K562 (cell line): ENCODE measurements around the gene VEZF1. TPM values are rescaled to one million over a fixed set of nuclear protein-coding genes. Genes with fewer than 3 reads are reported as not detected.

Experiments used
- ATAC-seq: fragments of 200-7000 bp; cut with Tn5 transposase; 3 replicates; pipeline ENCODE4 v1.9.1; 2020; ENCODE audit warnings: moderate library complexity
- BruUV-seq: library from RNA; stranded (reverse); fragments of 400-500 nt; replicated peaks from 2 replicates; lab custom pipeline; 2021; lab: Mats Ljungman, UMichigan
- CTCF ChIA-PET: fragments of 300-600 bp; formaldehyde crosslinking; extraction: SDS; loops from one replicate; lab custom pipeline; 2021; ENCODE audit warnings: low intra/inter-chr PET ratio; lab: Yijun Ruan, JAX
- POLR2A ChIA-PET: fragments of 300-600, 350-650 bp; sonication (Branson Sonifier 250); formaldehyde crosslinking; extraction: SDS; loops from one replicate; lab custom pipeline; 2021; ENCODE audit warnings: antibody characterized with exemption, inconsistent platforms; lab: Yijun Ruan, JAX
- DNase-seq, 4 experiments: peaks; one replicate each; pipeline versions ENCODE4 v3.0.0 to v3.0.0-alpha.2; 2011 to 2018; ENCODE audit warnings: low spot score in 3 of 4, mixed read lengths in 3 of 4; ENCODE audit errors: extremely low read depth in 1 of 4
- FAIRE-seq: peaks from 2 replicates; lab custom pipeline; 2011; peaks lifted over from hg19 to GRCh38; lab: Jason Lieb, UNC
- H2AFZ ChIP-seq: 2 replicates; pipeline ENCODE4 v1.6.0; 2011; ENCODE audit warnings: low read depth, low read length, control low read depth, inconsistent platforms
- H3K27ac ChIP-seq: fragments of 200-600 bp; 3 replicates; pipeline ENCODE4 v1.8.0; 2011; ENCODE audit warnings: low read depth, mild to moderate bottlenecking, control low read depth, inconsistent platforms, low read length, moderate library complexity, mixed read lengths; ENCODE audit errors: extremely low read depth
- H3K27me3 ChIP-seq, 2 experiments: fragments of 300-600 bp in 1 of 2; 2 replicates in 1 of 2; 3 replicates in 1 of 2; pipeline versions ENCODE4 v1.6.0 to v1.8.0; 2011; ENCODE audit warnings: inconsistent platforms in 2 of 2, low read length in 2 of 2, mild to moderate bottlenecking in 1 of 2, mixed read lengths in 1 of 2, moderate library complexity in 1 of 2; ENCODE audit not compliant: control insufficient read depth in 2 of 2, insufficient read depth in 2 of 2
- H3K36me3 ChIP-seq: fragments of 300-600 bp; 3 replicates; pipeline ENCODE4 v1.8.0; 2011; ENCODE audit warnings: mild to moderate bottlenecking, low read length, inconsistent platforms; ENCODE audit not compliant: control insufficient read depth, insufficient read depth
- H3K4me1 ChIP-seq, 2 experiments: fragments of 200-600 bp in 1 of 2; replicated peaks in 1 of 2; 2 replicates in 1 of 2; 3 replicates in 1 of 2; pipeline versions ENCODE4 v1.5.1 to v1.8.0; 2011; ENCODE audit warnings: inconsistent platforms in 2 of 2, low read length in 2 of 2, mild to moderate bottlenecking in 1 of 2, mixed read lengths in 1 of 2, moderate library complexity in 1 of 2; ENCODE audit not compliant: control insufficient read depth in 2 of 2, insufficient read depth in 2 of 2
- H3K4me2 ChIP-seq: 2 replicates; pipeline ENCODE4 v1.6.1; 2011; ENCODE audit warnings: low read length, control low read depth, inconsistent platforms, mixed read lengths; ENCODE audit not compliant: insufficient read depth
- H3K4me3 ChIP-seq: fragments of 200-600 bp; sonication (generic), shearing (Covaris generic); 2 replicates; pipeline ENCODE4 v1.5.1; 2016; ENCODE audit warnings: control low read depth, inconsistent platforms
- H3K79me2 ChIP-seq: fragments of 200-600 bp; 3 replicates; pipeline ENCODE4 v1.8.0; 2011; ENCODE audit warnings: low read length, inconsistent platforms; ENCODE audit not compliant: control insufficient read depth, insufficient read depth
- H3K9ac ChIP-seq, 2 experiments: 2 replicates each; pipeline versions ENCODE4 v1.6.0 to v1.6.1; 2011; ENCODE audit warnings: low read depth in 2 of 2, low read length in 2 of 2, control low read depth in 1 of 2, inconsistent platforms in 1 of 2, mild to moderate bottlenecking in 1 of 2, mixed read lengths in 1 of 2; ENCODE audit not compliant: insufficient read depth in 1 of 2
- H3K9me1 ChIP-seq: one replicate; pipeline ENCODE4 v1.6.0; 2011; ENCODE audit warnings: inconsistent platforms, mild to moderate bottlenecking, low read length, moderate library complexity; ENCODE audit not compliant: control insufficient read depth, insufficient read depth
- H3K9me3 ChIP-seq: replicated peaks from 2 replicates; pipeline ENCODE4 v1.5.1; 2011; ENCODE audit warnings: low read depth, low read length, inconsistent platforms; ENCODE audit not compliant: control insufficient read depth, insufficient read depth
- H4K20me1 ChIP-seq: replicated peaks from 2 replicates; pipeline ENCODE4 v1.6.1; 2011; ENCODE audit warnings: low read length, inconsistent platforms, mixed read lengths; ENCODE audit not compliant: control insufficient read depth, insufficient read depth
- ARID3A ChIP-seq: IDR thresholded peaks from 2 replicates; pipeline ENCODE4 v1.6.1; 2012; ENCODE audit warnings: low read depth, low read length, improper control_type of control experiment, borderline replicate concordance
- CBX5 ChIP-seq: IDR thresholded peaks from 2 replicates; pipeline ENCODE4 v1.6.1; 2014; ENCODE audit warnings: low read depth, borderline replicate concordance
- CEBPB ChIP-seq: fragments of 450-650 bp; IDR thresholded peaks from 2 replicates; pipeline ENCODE4 v1.6.1; 2016; ENCODE audit warnings: missing genetic modification characterization, missing compliant biosample characterization
- CHAMP1 ChIP-seq: fragments of 450-650 bp; IDR thresholded peaks from 2 replicates; pipeline ENCODE4 v1.6.1; 2016; ENCODE audit warnings: mild to moderate bottlenecking
- ETV6 ChIP-seq, 3 experiments: fragments of 150-350 bp in 1 of 3; sonication (generic) in 1 of 3; formaldehyde crosslinking in 1 of 3; IDR thresholded peaks; 2 replicates each; pipeline versions ENCODE4 v1.6.1 to v1.8.0; 2014 to 2022; ENCODE audit warnings: borderline replicate concordance in 2 of 3, low read depth in 2 of 3, antibody characterized with exemption in 1 of 3, low read length in 1 of 3, mild to moderate bottlenecking in 1 of 3, missing genetic modification reagents in 1 of 3
- HDAC6 ChIP-seq: IDR thresholded peaks from 2 replicates; pipeline ENCODE4 v1.6.1; 2012; ENCODE audit warnings: low read depth, mild to moderate bottlenecking, control low read depth, inconsistent platforms, low read length, moderate library complexity
- MTF1 ChIP-seq: fragments of 250-450 bp; sonication (Bioruptor Pico); IDR thresholded peaks from 2 replicates; pipeline ENCODE4 v1.9.0; 2021; ENCODE audit warnings: moderate library complexity, mild to moderate bottlenecking, inconsistent platforms, borderline replicate concordance
- NFRKB ChIP-seq: fragments of 450-650 bp; IDR thresholded peaks from 2 replicates; pipeline ENCODE4 v1.6.1; 2016; ENCODE audit warnings: low read depth
- SUPT5H ChIP-seq: fragments of 450-650 bp; IDR thresholded peaks from 2 replicates; pipeline ENCODE4 v1.6.1; 2016
- WHSC1 ChIP-seq: IDR thresholded peaks from one replicate; pipeline ENCODE4 v1.6.1; 2012; ENCODE audit warnings: low read length, control low read depth, inconsistent platforms
- WGBS: fragments of 100-300 bp; shearing (Covaris generic); methylation state at CpG from one replicate; pipeline ENCODE4 v1.1.6; 2016; ENCODE audit warnings: low coverage, mixed read lengths; ENCODE audit not compliant: insufficient coverage; ENCODE audit errors: missing lambda C conversion rate; 5-methylcytosine and 5-hydroxymethylcytosine counted together
- in situ Hi-C: fragments of 300-500 bp; cut with MboI; formaldehyde crosslinking; loops from 4 replicates; pipeline ENCODE4 v1.15.0; 2018; ENCODE audit warnings: inconsistent platforms, mixed read lengths
- intact Hi-C: fragments of 100-400 bp; cut with micrococcal nuclease; formaldehyde crosslinking; loops from 2 replicates; pipeline ENCODE4 v1.14.2; 2022
- polyA plus RNA-seq, 8 experiments: library from polyadenylated mRNA; depleted of rRNA in 4 of 8; stranded (reverse) in 5 of 8; unstranded in 3 of 8; fragments of >200 nt; fragmentation: Nextera tagmentation in 2 of 8; fragmentation: Illumina TruSeq in 1 of 8; extraction: Ambion mirVana in 2 of 8; extraction: Trizol in 1 of 8; gene quantifications; 2 replicates each; pipeline versions ENCODE4 v1.2.1 to v1.2.3, GENCODE V29; 2011 to 2014; ENCODE audit warnings: inconsistent platforms in 1 of 8, missing spikeins in 1 of 8
- total RNA-seq, 7 experiments: library from RNA; depleted of rRNA in 6 of 7; stranded (reverse); fragments of >200 nt in 6 of 7; fragmentation: Illumina TruSeq in 2 of 7; extraction: Trizol in 2 of 7; gene quantifications; 2 replicates each; pipeline versions ENCODE4 v1.2.1 to v1.2.3, GENCODE V29; 2011 to 2021; ENCODE audit warnings: low replicate concordance in 1 of 7

Gene VEZF1
- total and polyA plus RNA-seq, 9 of the 15 experiments (the other 6 are each of a cell fraction or from before 2014, with no cell fraction given): 9.5 to 33.4 (median 22.1) TPM

GRCh38 chr17:58004060-58004459, 16.0 kb upstream of the VEZF1 start (continued):
- TF ChIP-seq ARID3A: no peak
- TF ChIP-seq CHAMP1: no peak
- TF ChIP-seq CEBPB (tag): peak; percentile 57
- no peak for TF ChIP-seq WHSC1

- H3K4me1 ChIP-seq: peaks cover 0 to 22% of the 10 kb centered on the region in 2 experiments; a peak in 2 of 5 replicates
- intact Hi-C loops: no loop called here
These were observed 14.9 kb upstream of the VEZF1 start for GRCh38 chr17:58002973-58003372.

More at GRCh38 chr17:58002973-58003372, 14.9 kb upstream of the VEZF1 start:
- Histone ChIP-seq H3K79me2 (peaks cover 64% of the 10 kb centered on the region), H3K36me3 (peaks cover 86% of the 10 kb centered on the region), H3K9ac (no peak overlapping the region), H4K20me1 (peaks cover 38% of the 10 kb centered on the region), H3K9me3 (no peaks in the 10 kb centered on the region), H3K4me2 (no peak overlapping the region), H3K4me3 (no peak overlapping the region), H3K9me1 (no peaks in the 10 kb centered on the region), H3K27ac (no peak overlapping the region), H3K27me3 (no peaks in the 10 kb centered on the region), H2AFZ (no peak overlapping the region)
- DNase-seq (no peak), ATAC-seq (no peak), FAIRE-seq (no peak)
- TF ChIP-seq CBX5 (no peak), SUPT5H (0 out of 2 replicates have a peak, but pooled peaks have one; percentile 17), HDAC6 (no peak), MTF1 (no peak), NFRKB (no peak), ETV6 (IDR thresholded peaks at IDR 0.05; ENCODE audit: borderline replicate concordance in 1 of 2, low read depth in 2 of 2, low read length in 1 of 2) (no peak), ETV6 (CRISPR knock-in tag; IDR thresholded peaks at IDR 0.05; ENCODE audit: borderline replicate concordance) (no peak)
- 84% methylated on average over 2 of the region's 2 CpGs for WGBS
- CTCF ChIA-PET: no interaction called here
- POLR2A ChIA-PET: interaction anchor here (0.9 to 2.8 kb wide), 5 partner anchors 12 to 81 kb away, joined by 3 to 10 read pairs (median 4); no protein-coding TSS in a partner anchor
- BruUV-seq: no TSS peak
- in situ Hi-C loops: no loop called here
